HG02943 (cell line): ENCODE data around the gene CEP250.
"Not testable (repeated sequence)": the region's sequence is repeated elsewhere in the genome, so short reads cannot be mapped to it uniquely, and the experiment has no call there.

Experiments used
- ATAC-seq: cut with Tn5 transposase; IDR thresholded peaks from one replicate; pipeline ENCODE4 v1.9.1; 2021; ENCODE audit warnings: mild to moderate bottlenecking, low read depth, moderate library complexity; ENCODE audit not compliant: unreplicated experiment

The CEP250 gene

DNA sequence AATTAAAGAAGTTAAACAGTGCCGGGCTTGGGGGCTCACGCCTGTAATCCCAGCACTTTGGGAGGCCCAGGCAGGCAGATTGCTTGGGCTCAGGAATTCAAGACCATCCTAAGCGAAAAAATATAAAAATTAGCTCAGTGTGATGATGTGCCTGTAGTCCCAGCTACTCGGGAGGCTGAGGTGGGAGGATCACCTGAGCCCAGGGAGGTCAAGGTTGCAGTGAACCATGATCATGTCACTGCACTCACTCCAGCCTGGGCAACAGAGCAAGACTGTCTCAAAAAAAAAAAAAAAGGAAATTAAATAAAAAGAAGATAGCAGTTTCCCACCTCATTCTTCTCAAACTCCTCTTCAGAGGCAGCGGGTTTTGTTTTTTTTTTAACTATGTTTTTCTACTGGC, 62.4 kb downstream of the CEP250 start:
- ATAC-seq: not testable (repeated sequence)

DNA sequence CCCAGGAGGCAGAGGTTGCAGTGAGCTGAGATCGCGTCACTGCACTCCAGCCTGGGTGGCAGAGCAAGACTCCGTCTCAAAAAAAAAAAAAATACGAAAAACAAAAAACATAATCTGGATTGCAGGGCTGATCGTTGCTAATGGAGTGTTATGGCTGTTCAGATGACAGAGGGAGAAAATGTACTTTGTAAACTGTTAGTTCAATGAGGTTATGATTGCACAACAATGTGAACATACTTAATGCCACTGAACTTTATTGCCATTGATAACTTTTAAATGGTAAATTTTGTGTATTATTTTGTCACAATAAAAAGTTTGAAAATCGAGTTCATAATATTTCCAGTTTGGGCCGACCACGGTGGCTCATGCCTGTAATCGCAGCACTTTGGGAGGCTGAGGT, 63.6 kb downstream of the CEP250 start:
- no peak for ATAC-seq

DNA sequence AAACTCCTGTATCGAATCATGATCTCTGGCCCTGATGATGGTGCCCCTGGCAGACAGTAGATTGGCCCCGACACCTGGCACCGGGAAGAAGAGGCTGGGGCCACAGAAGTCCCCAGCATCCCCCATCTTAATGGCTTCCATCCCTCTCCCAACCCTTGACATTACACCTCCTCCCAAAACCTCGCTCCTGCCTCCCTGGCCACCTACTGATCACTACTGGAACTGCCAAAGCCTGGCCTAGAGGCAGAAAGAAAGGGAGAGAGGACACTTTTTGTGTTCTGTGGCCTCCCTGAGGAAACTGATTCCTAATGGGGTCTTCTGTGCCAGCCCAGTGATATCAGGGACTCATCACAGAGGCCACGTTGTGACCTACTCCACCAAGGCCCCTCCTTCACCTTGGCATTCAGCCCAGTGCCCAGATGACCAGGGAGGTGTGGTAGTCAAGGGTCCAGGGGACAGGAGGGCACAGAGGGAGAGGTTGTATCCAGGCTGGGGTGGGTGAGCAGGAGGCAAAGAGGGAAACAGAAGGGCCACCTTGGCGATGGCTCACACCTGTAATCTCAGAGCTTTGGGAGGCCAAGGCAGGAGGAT, 68.0 kb downstream of the CEP250 start:
- no peak for ATAC-seq

DNA sequence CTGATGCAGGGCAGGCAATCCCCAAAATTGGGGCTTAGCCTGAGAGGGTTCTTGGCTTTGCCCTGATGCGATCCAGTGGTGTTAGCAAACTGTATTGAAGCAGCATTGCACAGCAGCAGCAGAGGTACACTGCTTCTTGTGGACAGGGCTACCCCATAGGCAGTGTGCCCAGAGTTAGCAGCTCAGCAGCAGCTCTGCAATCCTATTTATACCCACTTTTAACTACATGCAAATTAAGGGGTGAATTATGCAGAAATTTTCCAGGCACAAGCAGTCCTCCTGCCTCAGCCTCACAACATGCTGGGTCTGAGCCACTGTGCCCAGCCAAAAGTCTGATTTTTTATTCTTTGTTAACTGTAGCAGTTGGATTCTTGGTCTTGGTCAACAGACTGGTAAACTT, 70.2 kb downstream of the CEP250 start:
- ATAC-seq: no peak

DNA sequence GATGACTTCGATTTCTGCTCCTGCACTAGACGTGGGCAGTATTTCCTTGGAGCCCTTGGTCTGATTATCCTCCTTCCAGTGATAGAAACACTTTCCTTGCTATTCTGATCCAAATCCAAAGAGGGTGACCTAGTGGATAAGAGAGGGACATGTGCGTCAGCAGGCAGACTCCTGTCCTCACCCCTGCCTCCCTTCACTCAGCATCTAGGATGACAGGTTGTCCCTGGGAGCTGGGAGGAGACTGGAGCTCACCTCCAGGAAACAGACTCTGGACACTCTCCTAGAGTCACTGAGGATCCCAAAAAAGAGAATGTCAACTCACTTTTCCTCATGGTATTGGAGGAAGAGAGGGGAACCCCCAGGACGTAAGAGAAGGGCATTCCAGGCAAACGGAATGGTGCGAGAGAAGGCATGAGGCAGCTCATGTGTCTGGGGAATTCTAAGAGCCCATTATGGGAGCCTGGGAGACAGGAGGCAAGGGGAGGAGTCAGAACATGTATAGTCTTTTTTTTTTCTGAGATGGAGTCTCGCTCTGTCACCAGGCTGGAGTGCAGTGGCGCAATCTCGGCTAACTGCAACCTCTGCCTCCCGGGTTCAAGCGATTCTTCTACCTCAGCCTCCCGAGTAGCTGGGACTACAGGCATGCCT, 71.8 kb downstream of the CEP250 start:
- ATAC-seq: no peak

DNA sequence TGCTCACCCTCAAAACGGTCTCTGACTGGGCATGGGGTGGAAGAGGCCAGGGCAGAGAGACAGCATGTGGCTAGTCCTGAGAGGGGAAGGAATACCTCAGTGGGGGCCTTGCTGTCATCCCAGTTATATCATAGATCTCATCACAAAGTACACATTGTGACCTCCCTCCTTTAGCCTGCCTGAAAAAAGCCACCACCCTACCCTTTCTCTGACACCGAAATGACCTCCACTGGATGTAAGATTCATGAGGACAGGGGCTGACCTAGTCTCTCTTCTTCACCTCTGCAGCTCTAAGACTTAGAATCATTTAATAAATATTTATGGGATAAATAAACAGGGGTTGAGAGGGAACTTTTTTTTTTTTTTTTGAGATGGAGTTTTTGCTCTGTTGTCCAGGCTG, 74.2 kb downstream of the CEP250 start, which contains the start of gene C20orf173:
C20orf173 (minus strand) TSS at position 101 of the 400 bp plus-strand sequence. CDS start 279 bp downstream, outside the sequence.
- no peak for ATAC-seq

DNA sequence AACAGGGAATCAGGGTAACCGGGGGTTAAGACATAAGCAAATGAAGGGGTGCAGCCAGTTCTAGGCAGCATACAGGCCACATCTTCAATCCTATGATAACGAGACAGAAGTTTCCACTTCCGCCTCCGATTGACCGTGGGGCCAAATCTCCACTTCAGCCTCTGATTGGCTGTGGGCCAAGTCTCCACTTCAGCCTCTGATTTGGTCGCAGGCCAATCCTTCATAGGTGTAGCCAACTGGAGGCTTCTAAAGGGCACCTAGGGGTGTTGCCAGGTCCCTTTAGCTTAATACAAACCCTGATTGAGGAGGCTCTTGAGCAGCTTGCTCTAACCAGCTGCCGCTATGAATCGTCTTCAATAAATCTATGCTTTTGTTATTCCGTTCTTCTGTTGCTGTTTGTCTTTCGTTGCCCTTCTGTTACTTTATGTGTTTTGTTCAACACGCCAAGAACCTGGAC, 84.4 kb downstream of the CEP250 start:
- no peak for ATAC-seq

DNA sequence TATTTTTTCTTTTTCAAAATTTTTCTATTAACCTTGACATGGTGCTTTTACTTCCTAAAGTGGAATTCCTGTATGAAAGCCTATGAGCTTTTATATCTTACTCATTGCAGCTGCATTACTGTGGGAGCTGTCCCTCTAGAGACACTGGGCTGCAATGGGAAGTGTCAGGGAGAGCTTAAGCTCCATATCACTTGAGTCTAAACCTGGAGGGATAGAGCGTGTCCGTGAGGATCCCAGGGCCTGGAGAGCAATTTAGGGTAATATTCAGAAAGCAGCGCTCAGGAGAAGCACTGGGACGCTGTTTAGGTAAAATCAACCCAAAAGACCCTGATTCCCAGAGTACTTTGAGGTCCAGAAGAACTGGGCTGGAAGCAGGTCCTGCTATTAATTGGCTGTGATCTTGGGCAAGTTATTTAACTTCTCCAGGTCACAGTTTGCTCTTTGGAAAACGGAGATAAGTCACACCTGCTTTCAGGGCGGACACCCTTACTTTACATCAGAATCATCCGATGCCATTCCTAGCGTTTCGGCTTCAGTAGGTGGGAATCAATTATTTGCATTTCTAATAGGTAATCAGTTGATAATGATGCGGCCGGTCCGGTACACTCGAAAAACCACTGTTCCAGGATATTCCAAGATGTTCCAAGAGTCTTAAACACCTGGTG, 85.9 kb downstream of the CEP250 start:
- no peak for ATAC-seq

DNA sequence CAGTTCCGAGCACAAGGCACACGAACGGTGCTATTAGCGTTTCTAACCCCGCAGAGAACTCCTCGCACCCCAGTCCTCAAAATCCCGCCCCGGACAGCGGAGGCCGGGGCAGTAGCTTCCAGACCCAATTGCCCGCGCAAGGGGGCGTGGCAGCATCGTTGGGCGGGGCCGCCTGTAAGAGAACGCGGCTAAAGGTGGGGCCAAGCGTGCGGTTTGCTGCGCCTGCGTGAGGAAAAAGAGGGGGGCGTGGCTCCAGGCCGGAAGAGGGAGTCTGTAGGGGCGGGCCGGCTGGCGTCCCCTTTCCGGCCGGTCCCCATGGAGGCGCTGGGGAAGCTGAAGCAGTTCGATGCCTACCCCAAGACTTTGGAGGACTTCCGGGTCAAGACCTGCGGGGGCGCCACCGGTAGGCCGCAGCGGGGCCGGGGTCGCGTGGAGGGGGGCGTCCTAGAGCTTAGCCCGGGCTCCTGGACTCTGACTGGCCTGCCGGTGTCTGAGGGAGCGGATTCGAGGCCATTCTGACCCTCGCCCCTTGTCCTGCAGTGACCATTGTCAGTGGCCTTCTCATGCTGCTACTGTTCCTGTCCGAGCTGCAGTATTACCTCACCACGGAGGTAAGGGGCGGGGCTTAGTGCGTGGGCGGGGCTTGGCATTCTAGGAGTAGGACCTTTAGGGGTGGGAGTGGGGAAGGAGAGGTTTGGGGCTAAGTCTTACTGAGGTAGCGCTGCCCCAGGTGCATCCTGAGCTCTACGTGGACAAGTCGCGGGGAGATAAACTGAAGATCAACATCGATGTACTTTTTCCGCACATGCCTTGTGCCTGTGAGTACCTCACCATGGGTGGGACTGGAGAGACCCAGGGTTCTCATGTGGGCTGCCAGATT, 86.6 kb downstream of the CEP250 start, which contains the start of gene ERGIC3:
ERGIC3 (plus strand) TSS at position 296 of the 880 bp plus-strand sequence; CDS start at position 316, 20 bp downstream.
- no peak for ATAC-seq

DNA sequence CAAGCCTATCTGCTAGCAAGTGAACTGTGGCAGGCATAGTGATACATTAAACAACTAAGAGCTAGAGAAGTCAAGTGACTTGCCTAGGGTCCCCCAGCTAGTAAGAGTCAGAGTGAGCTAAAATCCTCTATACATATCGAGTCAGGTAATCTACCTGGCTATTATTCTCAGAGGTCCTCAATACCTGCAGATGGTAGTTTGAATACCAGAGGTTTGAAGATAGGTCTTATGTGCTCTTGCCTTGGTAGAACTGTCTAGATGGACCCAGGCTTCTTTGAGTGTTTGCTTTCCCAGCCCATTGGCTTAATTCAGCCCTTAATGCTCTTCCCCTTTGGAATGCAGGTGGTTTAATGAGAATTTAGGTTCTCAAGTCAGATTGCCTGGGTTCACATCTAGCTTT, 87.6 kb downstream of the CEP250 start:
- no peak for ATAC-seq

DNA sequence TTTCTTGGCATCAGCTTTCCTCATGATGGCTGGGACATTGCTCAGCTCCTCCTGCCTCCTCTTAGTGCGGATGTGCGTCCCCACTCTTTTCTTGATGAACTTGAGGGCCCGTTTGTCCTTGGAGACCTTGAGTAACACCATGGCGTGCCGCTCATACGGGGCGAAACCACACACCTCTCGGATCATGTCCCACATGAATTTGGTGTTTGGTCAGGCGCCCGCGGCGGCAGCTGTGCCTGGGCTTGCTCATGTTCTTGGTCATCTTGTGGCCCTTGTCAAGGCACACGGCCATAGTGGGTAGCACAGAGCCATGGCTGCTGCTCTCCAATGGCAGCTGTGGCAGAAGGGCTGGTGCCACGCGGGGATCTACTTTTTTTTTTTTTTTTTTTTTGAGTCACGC, 89.0 kb downstream of the CEP250 start:
- ATAC-seq: no peak

DNA sequence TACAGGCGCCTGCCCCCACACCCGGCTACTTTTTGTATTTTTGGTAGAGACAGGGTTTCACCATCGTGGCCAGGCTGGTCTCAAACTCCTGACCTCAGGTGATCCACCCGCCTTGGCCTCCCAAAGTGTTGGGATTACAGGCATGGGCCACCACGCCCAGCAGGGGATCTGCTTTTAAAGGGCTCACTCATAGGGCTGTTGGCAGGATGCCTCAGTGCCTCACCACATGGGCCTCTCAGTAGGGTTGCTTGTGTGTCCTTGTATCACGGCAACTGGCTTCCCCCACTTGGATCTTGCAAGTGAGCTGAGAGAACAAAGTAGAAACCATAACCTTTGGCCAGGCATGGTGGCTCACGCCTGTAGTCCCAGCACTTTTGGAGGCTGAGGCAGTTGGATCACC, 89.5 kb downstream of the CEP250 start:
- not testable (repeated sequence) for ATAC-seq

DNA sequence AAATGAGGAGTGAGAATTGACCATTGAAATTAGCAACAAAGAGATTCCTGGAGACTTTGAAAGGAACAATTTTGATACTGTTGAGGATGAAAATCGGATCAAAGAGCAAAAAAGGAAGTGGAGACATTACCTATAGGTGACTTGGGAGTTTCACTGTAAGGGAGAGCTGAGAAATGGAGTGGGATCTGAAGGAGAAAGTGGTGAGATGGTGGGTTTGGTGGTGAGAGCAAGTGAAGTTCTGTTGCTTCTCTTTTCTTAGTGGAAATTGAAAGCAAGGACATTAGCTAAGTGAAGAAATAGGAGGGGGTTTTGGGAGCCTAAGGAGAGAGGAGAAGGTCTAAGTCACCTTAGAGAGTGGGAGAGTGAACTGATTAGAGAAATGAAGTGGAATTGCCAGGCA, 90.7 kb downstream of the CEP250 start:
- no peak for ATAC-seq

DNA sequence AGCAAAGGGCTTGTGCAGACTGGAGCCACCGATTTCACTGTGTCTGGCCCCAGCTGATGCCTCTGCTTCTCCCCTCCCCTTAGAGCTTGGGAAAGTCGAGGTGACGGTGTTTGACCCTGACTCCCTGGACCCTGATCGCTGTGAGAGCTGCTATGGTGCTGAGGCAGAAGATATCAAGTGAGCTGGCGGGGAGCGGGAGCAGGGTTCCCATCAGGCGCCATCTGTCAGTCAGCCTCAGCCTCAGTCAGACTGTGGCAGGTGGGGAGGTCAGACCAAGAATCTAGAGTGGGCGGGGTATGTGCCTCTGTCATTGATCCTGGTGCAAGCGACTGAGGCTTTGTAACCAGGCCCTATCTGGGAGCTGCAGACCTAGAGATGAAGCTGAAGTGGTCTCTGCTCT, 91.9 kb downstream of the CEP250 start:
- no peak for ATAC-seq

DNA sequence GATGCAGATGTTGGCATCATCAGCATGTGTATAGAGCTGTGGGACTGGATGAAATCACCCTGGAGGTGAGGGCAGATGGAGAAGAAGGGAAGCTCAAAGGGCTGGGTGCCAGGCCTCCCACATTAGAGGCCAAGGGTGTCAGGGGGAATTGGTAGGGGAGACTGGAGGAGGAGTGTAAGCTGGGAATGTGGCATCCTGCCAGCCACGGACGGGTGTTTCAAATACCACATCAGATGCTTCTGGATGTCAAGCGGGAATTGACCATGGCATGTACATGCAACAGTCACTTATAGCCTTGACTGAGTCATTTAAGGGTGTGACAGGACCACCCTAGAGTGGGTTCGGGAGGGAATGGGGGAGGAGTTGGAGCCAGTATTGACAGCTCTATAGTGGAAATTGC, 96.1 kb downstream of the CEP250 start:
- no peak for ATAC-seq

DNA sequence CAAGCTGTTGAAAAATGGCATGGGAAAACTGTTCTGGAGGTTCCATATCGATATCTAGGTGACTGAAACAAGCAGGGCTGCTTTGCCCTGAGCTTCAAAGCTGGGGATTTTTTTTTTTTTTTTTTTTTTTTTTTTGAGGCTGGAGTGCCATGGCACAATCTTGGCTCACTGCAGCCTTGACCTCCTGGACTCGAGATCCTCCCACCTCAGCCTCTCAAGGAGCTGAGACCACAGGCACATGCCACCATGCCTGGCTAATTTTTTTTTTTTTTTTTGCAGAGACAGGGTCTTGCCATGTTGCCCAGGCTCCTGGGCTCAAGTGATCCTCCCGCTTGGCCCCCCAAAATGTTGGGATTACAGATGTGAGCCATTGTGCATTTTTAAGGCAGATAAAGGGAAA, 97.5 kb downstream of the CEP250 start:
- ATAC-seq: no peak

DNA sequence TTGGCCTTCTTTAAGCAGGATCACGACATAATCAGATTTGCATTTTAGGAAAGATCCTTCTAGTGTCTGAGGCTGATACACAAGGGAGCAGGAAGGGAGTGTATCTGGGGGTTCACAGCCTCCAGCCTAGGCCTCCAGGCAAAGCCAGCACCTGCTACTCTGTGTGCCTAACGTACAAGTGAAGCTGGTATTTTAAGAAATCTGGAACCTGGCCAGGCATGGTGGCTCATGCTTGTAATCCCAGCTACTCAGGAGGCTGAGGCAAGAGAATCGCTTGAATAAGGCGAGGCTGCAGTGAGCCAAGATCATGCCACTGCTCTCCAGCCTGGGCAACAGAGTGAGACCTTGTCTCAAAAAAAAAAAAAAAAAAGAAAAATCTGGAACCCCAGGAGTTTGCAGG, 100.1 kb downstream of the CEP250 start:
- not testable (repeated sequence) for ATAC-seq

DNA sequence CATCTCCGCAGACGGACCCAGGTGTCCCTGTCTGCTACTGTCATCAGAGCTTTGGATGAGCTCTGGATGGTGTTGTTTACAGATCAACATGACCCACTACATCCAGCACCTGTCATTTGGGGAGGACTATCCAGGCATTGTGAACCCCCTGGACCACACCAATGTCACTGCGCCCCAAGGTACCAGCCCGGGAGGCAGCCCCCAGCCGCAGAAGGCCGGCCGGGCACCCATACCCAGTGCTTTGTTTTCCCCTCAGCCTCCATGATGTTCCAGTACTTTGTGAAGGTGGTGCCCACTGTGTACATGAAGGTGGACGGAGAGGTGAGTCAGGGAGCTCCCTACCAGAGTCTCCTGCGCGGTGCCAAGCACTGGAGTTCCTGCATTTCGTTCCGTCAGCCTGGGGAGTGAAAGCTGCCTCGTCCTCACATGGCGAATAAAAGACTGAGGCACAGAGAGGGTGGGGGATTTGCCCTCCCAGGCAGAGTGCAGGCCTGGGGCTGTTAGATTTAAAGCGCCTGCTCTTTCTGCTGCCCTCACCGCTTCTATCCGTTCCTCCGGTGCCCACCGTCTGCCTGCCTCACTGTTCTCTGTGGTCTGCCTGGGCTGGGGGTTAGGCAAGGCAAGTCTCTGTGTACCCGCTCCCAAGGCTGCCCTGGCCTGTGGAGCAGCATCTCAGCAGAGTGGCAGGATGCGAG, 100.7 kb downstream of the CEP250 start:
- no peak for ATAC-seq

DNA sequence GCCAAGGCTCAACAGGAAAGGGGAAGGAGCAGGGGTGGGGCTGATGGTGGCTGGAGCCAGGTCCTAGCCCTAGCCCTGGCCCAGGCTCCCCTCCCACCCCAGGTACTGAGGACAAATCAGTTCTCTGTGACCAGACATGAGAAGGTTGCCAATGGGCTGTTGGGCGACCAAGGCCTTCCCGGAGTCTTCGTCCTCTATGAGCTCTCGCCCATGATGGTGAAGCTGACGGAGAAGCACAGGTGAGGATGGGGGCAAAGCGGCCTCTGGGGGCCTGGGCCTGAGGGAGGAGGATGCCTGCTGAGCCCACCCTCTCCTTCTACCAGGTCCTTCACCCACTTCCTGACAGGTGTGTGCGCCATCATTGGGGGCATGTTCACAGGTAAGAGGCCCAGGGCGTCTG, 101.5 kb downstream of the CEP250 start:
- no peak for ATAC-seq

DNA sequence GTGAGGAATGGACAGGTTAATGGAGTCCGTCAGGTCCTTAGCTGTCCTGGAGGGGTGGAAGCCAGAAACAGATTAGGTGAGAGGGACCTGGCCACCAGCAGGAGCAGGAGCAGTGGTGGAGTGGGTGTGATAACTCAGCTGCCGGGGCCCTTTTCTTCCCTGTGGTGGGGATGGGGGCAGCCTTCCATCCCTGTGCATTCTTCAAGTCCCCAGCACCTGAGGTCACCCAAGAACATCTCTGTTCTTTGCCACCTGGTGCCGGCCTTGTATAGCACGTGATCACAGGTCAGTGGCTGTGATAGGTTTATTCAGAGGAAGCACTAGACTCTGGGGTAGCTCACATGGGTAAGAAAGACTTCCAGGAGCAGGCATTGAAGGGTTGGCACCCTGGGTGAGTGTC, 103.1 kb downstream of the CEP250 start:
- no peak for ATAC-seq
